ENCODE measurements around the gene MAD1L1. TPM values are rescaled to one million over a fixed set of nuclear protein-coding genes. Genes with fewer than 3 reads are reported as not detected.

MAD1L1 gene
- total RNA-seq, 1 donor from 2014 or later, result 32.7 TPM

DNA sequence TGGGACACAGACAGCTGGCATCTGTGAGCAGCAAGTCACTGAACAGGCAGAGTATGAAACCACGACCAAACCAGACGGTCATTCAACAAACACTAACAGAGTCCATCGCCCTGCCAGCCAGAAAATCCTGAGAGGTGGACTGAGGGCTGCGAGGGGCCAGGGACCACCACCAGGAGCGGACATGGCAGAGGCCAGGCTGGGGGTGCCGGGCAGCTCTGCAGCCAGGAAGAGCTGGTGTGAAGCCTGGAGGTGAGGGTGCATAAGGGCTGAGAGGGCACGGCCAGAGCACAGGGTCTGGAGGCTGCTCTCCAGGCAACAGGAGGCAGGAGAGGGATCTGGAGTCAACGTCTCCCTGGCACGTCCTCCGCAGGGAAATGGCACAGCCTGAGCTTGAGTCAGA lies 15.5 kb downstream of the MAD1L1 start:
- TF ChIP-seq, protein P1, sequence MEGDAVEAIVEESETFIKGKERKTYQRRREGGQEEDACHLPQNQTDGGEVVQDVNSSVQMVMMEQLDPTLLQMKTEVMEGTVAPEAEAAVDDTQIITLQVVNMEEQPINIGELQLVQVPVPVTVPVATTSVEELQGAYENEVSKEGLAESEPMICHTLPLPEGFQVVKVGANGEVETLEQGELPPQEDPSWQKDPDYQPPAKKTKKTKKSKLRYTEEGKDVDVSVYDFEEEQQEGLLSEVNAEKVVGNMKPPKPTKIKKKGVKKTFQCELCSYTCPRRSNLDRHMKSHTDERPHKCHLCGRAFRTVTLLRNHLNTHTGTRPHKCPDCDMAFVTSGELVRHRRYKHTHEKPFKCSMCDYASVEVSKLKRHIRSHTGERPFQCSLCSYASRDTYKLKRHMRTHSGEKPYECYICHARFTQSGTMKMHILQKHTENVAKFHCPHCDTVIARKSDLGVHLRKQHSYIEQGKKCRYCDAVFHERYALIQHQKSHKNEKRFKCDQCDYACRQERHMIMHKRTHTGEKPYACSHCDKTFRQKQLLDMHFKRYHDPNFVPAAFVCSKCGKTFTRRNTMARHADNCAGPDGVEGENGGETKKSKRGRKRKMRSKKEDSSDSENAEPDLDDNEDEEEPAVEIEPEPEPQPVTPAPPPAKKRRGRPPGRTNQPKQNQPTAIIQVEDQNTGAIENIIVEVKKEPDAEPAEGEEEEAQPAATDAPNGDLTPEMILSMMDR (IDR thresholded peaks at IDR 0.05), result no peak
- no peaks in the 10 kb centered on the region for H3K4me1 Mint-ChIP-seq (ENCODE audit: unreplicated experiment)
- DNase-seq (ENCODE audit: extremely low spot score, unreplicated experiment), result no peak
- H3K4me3 Mint-ChIP-seq (ENCODE audit: unreplicated experiment), result no peak overlapping the region
- peaks cover 41% of the 10 kb centered on the region for H3K36me3 Mint-ChIP-seq (ENCODE audit: unreplicated experiment)
- no peaks in the 10 kb centered on the region for H3K27me3 Mint-ChIP-seq (ENCODE audit: unreplicated experiment)
- no peak overlapping the region for H3K27ac Mint-ChIP-seq (ENCODE audit: unreplicated experiment)
- no peaks in the 10 kb centered on the region for H3K9me3 Mint-ChIP-seq (ENCODE audit: unreplicated experiment)

DNA sequence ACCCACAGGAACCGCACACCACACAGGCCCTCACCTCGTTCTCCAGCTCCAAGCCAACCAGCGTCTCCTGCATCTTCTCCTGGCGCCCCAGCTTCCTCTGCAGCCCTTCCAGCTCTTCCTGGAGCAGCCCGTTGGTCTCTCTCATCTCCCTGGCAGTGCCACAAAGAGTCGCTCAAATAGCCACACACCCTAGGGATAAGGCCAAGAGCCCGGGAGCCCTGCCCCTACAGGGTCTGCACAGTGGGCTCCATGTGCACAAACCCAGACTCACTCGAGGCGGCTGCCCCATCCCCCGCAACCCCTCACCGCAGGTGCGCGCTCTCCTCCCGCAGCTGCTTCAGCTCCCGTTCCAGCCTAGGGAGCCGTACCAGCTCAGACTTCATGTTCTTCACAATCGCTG lies 16.9 kb downstream of the MAD1L1 start:
- TF ChIP-seq, protein P1 (IDR thresholded peaks at IDR 0.05), result no peak
- Mint-ChIP-seq H3K9me3 (ENCODE audit: unreplicated experiment) (no peaks in the 10 kb centered on the region), H3K4me1 (ENCODE audit: unreplicated experiment) (no peaks in the 10 kb centered on the region), H3K27ac (ENCODE audit: unreplicated experiment) (no peak overlapping the region), H3K4me3 (ENCODE audit: unreplicated experiment) (no peak overlapping the region), H3K36me3 (ENCODE audit: unreplicated experiment) (peaks cover 46% of the 10 kb centered on the region), H3K27me3 (ENCODE audit: unreplicated experiment) (no peaks in the 10 kb centered on the region)
- no peak for DNase-seq (ENCODE audit: extremely low spot score, unreplicated experiment)

DNA sequence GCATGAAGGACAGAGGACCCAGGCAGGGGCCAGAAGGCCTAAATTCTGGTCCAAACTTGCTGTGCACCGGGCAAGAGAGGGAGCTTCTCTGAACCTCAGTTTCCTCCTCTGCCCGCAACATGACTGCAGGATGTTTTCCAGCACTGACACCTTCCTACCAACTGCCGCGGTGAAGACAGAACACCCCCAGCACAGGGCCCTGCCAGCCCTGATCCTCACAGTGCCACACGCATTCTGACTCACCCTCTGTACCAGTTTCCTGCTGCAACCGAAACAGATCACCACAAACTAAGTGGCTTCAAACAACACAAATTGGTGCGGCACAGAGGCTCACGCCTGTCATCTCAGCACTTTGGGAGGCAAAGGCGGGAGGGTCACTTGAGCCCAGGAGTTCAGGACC lies 18.1 kb downstream of the MAD1L1 start:
- Mint-ChIP-seq H3K27ac (ENCODE audit: unreplicated experiment) (no peak overlapping the region), H3K4me3 (ENCODE audit: unreplicated experiment) (no peak overlapping the region), H3K9me3 (ENCODE audit: unreplicated experiment) (no peaks in the 10 kb centered on the region), H3K4me1 (ENCODE audit: unreplicated experiment) (no peaks in the 10 kb centered on the region), H3K27me3 (ENCODE audit: unreplicated experiment) (no peaks in the 10 kb centered on the region), H3K36me3 (ENCODE audit: unreplicated experiment) (peaks cover 48% of the 10 kb centered on the region)
- DNase-seq (ENCODE audit: extremely low spot score, unreplicated experiment), result no peak
- TF ChIP-seq, protein P1 (IDR thresholded peaks at IDR 0.05), result no peak

DNA sequence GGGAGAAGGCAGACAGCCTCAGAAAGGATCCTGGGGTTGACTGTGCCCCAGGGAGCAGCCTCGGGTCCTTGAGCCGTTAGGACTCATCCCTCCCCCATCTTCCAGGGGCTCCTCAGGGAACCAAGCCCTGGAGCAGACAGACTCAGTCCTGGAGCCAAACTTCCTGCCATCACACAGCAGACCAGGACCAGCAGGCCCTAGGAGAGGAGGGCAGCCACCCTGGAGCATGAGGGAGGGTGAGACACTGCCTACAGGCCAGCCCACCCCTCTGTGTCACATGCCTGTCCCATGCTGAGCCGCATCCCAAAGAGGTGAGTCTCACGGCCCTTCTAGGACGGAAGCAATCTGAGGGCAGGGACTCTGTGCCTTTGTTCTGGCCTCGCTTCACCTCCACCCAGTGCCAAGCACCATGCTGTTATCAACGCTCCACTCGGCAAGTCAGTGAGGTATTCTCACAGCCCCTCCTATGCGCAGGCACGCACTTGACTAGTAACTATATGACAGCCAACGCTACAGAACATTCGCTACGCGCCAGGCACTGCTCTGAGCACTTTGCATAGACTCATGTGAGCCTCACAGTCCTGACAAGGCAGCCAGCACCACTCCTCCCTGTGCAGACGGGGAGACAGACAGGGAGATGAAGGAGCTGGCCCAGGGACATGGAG lies 19.1 kb downstream of the MAD1L1 start:
- H3K27ac Mint-ChIP-seq (ENCODE audit: unreplicated experiment), result no peak overlapping the region
- no peak for DNase-seq (ENCODE audit: extremely low spot score, unreplicated experiment)
- H3K4me1 Mint-ChIP-seq (ENCODE audit: unreplicated experiment), result no peaks in the 10 kb centered on the region
- H3K27me3 Mint-ChIP-seq (ENCODE audit: unreplicated experiment), result no peaks in the 10 kb centered on the region
- H3K9me3 Mint-ChIP-seq (ENCODE audit: unreplicated experiment), result no peaks in the 10 kb centered on the region
- TF ChIP-seq, protein P1 (IDR thresholded peaks at IDR 0.05), result no peak
- no peak overlapping the region for H3K4me3 Mint-ChIP-seq (ENCODE audit: unreplicated experiment)
- H3K36me3 Mint-ChIP-seq (ENCODE audit: unreplicated experiment), result peaks cover 52% of the 10 kb centered on the region

DNA sequence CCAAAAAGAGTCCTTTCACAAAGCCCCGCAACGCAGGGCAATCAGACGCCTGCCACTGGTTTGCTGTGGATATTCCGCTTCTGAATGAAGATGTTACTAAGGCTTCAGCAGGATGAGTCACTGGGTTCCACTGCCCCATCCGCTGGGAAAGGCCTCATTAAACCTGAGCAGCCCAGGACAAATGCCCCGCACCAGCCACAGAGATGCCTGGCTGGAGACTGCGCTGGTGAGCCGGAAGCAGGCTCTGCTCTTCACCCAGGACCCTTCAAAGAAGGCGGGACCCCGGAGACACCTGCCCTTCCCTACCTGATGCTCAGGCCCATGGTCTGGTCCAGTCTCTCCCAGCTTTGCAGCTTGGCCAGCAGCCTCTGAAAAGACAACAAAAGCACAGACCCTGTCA lies 19.8 kb downstream of the MAD1L1 start:
- H3K27me3 Mint-ChIP-seq (ENCODE audit: unreplicated experiment), result no peaks in the 10 kb centered on the region
- TF ChIP-seq, protein P1 (IDR thresholded peaks at IDR 0.05), result no peak
- H3K27ac Mint-ChIP-seq (ENCODE audit: unreplicated experiment), result no peak overlapping the region
- H3K36me3 Mint-ChIP-seq (ENCODE audit: unreplicated experiment), result peaks cover 47% of the 10 kb centered on the region
- H3K4me3 Mint-ChIP-seq (ENCODE audit: unreplicated experiment), result no peak overlapping the region
- H3K9me3 Mint-ChIP-seq (ENCODE audit: unreplicated experiment), result no peaks in the 10 kb centered on the region
- no peak for DNase-seq (ENCODE audit: extremely low spot score, unreplicated experiment)
- H3K4me1 Mint-ChIP-seq (ENCODE audit: unreplicated experiment), result no peaks in the 10 kb centered on the region

Measured in osteocyte (in vitro differentiated cells).